GM23338 (cell line): Measurements from ENCODE around the gene ETV6.

Experiments
- CTCF ChIP-seq, 2 experiments: fragments of 200-600 bp in 1 of 2; sonication (generic) in 1 of 2; conservative IDR thresholded peaks; 2 replicates each; pipeline versions ENCODE4 v1.5.1 to v1.6.1; 2016 to 2017; ENCODE audit warnings: antibody characterized with exemption in 2 of 2, low read depth in 2 of 2, mild to moderate bottlenecking in 2 of 2, moderate library complexity in 1 of 2
- EZH2 ChIP-seq: fragments of 200-600 bp; sonication (generic); IDR thresholded peaks from one replicate; pipeline ENCODE4 v1.8.0; 2017; ENCODE audit warnings: antibody characterized with exemption, mild to moderate bottlenecking, low read depth; ENCODE audit not compliant: unreplicated experiment
- POLR2AphosphoS5 ChIP-seq: IDR thresholded peaks from 2 replicates; pipeline ENCODE4 v1.6.1; 2016; ENCODE audit warnings: antibody characterized with exemption, low read depth
- ZNF331 ChIP-seq: fragments of 250-450 bp; sonication (Bioruptor Pico); IDR thresholded peaks from 2 replicates; pipeline ENCODE4 v1.5.0; 2020; ENCODE audit warnings: low read depth, mild to moderate bottlenecking, moderate library complexity
- TF ChIP-seq, protein P1 (sequence below): IDR thresholded peaks from one replicate; pipeline ENCODE4 v1.6.1; 2018; ENCODE audit warnings: antibody characterized with exemption; ENCODE audit not compliant: unreplicated experiment

DNA sequence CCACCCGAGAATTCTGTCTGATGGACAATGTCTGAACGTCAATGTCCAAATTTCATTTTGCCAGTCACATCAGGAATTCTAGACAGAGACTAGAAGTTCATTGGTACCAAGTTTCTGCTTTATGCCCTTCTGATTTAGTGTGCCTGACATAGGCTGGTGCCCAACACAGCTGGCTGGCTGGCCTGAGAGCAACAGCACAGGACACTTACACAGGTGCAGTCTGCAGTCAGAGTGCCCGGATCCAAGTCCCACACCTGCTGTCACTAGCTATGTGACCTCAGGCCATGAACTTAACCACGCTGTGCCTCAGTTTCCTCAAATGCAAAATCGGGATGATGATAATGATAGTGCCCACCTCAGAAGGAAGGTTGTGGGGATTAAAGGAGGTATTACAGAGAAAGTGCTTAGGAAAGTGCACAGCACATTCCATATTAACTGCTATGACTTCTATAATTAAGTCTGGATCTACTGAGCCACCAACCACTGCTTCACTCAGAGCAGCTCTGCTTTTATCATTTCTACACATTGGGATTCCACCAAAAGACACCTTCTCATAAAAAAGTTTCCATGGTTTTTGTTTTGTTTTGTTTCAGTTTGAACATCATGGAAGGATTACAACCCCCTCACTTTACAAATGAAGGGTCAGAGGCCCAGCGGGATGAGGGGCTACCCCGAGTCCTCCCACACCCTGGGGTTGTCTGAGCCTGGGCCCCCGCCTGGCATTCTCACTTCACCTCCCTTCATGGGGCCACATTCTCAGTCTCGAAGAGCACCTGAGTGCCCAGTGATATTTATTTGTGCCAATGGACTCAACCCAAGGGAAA is 252.4 kb downstream of the ETV6 start:
- no peak for TF ChIP-seq POLR2AphosphoS5
- TF ChIP-seq ZNF331: no peak
- TF ChIP-seq CTCF (conservative IDR thresholded peaks at IDR 0.05; ENCODE audit: low read depth in 2 of 2): no peak
- TF ChIP-seq, protein P1, sequence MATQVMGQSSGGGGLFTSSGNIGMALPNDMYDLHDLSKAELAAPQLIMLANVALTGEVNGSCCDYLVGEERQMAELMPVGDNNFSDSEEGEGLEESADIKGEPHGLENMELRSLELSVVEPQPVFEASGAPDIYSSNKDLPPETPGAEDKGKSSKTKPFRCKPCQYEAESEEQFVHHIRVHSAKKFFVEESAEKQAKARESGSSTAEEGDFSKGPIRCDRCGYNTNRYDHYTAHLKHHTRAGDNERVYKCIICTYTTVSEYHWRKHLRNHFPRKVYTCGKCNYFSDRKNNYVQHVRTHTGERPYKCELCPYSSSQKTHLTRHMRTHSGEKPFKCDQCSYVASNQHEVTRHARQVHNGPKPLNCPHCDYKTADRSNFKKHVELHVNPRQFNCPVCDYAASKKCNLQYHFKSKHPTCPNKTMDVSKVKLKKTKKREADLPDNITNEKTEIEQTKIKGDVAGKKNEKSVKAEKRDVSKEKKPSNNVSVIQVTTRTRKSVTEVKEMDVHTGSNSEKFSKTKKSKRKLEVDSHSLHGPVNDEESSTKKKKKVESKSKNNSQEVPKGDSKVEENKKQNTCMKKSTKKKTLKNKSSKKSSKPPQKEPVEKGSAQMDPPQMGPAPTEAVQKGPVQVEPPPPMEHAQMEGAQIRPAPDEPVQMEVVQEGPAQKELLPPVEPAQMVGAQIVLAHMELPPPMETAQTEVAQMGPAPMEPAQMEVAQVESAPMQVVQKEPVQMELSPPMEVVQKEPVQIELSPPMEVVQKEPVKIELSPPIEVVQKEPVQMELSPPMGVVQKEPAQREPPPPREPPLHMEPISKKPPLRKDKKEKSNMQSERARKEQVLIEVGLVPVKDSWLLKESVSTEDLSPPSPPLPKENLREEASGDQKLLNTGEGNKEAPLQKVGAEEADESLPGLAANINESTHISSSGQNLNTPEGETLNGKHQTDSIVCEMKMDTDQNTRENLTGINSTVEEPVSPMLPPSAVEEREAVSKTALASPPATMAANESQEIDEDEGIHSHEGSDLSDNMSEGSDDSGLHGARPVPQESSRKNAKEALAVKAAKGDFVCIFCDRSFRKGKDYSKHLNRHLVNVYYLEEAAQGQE: no peak
- TF ChIP-seq EZH2: no peak
